Stimulated activated CD4-positive, alpha-beta T cell treated with anti-CD3 and anti-CD28 coated beads, Interleukin-1b, Interleukin-23, amount 100 ng/mL, for 4 hours (primary cell): ENCODE data around the gene SUSD4.

Experiments used
- DNase-seq, 2 donors: peaks; one replicate each; pipeline ENCODE4 v3.0.0-alpha.2; 2020; ENCODE audit warnings: low read depth in 2 of 2

Gene SUSD4

GRCh38 chr1:223330466-223330865 is 33.5 kb downstream of the SUSD4 start:
- no peak for DNase-seq

GRCh38 chr1:223329664-223330415 is 34.1 kb downstream of the SUSD4 start:
- DNase-seq: no peak

DNA sequence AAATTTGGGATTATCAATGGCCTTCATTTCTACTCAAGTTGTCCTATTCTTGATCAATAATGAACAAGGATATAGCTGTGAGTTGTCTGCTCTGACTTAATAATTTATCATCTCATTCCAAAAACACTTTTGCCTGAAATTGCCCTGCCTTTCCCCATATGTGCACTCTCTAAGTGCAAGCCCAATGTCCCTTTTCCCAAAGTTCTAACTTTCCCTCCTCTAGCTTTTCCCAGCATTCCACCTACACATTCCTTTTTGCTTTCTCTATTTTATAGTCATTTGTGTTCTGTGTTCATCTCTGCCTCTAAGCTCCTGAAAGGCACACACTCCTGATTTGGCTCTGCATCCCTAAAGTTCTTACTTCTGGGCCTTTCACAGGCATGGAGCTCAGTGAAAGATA is 34.7 kb downstream of the SUSD4 start:
- DNase-seq: no peak

DNA sequence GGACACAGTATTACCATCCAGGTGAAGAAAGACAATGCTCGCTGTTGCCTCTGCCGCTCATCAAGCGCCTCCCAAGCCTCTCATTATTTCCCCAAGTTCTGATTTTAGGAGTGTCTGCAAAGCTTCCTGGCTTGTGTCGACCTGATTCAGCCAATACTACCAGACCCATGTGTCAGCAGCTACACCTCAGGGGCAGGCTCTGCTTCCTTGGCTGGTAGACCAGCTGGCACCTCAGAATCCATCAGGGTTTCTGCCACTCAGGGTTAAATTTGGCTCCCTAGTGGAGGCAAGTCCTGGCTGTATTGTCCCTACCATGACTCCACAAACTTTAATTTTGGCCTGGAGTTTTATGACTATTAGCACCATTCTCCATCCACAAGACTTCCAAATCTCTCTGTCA is 35.4 kb downstream of the SUSD4 start:
- DNase-seq: no peak

- DNase-seq: no peak
Measured at GRCh38 chr1:223326776-223327175, 37.2 kb downstream of the SUSD4 start.

- no peak for DNase-seq
Measured at GRCh38 chr1:223323491-223324484, 40.2 kb downstream of the SUSD4 start.

DNA sequence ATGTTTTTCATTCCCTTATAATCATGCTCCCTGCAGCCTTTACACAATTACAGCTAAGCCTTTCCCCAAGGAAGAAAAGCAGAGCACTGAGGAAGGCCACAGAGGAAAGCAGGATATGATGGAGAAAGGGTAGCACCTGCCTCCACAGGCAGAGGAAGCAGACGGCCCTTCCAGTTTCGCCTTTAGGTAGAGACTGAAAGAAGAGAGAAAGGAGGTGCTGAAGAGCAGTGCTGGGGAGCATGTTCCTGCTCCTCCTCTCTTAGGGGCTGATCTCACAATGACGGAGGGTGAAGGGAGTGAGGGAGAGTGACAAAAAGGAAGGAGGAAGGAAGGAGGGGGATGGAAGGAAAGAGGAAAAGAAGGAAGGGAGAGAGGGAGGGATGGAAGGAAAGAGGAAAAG is 41.1 kb downstream of the SUSD4 start:
- DNase-seq: no peak

DNA sequence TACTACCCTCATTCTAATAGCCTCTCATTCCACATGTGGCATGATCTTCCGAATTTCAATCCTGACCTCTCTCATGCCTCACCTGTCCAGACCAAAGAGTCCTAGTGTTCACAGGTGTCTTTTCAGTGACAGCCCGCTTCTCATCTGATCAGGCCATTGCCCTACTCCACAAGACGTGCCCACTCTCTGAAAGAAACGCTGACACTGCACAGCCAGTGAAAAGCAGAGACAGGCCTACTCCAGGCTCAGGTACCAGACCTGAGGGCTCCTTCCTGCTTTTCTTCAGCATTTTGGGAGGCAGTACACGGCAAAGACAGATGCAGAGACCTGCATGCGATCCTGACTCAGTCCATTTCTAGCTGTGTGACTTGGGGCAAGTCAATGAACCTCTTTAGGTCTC is 43.0 kb downstream of the SUSD4 start:
- no peak for DNase-seq

DNA sequence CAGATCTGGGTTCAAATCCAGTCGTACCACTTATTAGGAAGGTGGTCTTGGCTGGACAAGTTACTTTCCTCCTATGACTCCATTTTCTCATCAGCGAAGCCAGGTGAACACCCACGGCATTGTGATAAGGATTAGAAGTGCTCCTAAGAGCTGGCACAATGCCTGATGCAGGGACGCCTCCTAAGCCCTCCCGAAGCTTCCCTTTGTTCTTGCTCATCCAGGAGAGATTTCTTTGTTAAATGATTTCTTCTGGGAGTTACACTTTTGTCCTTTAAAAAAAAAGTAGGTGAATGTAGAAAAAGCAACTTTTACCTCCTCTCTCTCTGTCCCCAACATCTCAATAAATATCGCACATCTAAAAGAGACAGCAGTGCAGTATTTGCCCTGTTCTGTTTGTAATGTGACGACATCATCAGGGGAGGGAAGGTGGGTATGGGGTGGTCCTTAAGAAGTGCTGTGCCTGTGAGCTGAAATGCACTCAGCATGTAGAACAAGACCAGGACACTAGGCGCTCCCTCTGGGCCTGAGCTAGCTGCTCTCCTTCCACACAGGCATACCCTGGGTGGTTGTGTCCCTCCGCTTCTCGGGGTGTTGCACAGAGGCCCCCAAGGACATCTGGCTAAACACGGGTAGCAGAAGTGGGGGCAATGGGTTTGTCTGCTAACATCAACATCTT is 43.9 kb downstream of the SUSD4 start:
- DNase-seq: no peak

DNA sequence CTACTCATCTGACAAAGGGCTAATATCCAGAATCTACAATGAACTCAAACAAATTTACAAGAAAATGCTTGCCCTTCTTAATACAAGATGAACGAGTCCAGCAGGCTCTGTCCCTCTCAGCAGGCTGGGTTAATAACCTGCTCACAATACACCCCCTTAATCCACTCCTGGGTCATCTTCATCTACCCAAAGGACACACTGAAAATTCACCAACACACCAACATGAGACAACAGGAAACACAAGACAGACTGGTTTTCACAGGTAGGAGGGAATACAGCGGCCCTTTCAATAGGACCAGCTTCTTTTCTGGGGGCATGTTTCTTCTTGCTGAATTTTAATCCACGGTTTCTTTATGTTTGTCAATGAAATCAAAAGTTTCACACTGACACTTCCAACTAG is 44.6 kb downstream of the SUSD4 start:
- DNase-seq: no peak

- no peak for DNase-seq
Measured at GRCh38 chr1:223316082-223316481, 47.9 kb downstream of the SUSD4 start.

DNA sequence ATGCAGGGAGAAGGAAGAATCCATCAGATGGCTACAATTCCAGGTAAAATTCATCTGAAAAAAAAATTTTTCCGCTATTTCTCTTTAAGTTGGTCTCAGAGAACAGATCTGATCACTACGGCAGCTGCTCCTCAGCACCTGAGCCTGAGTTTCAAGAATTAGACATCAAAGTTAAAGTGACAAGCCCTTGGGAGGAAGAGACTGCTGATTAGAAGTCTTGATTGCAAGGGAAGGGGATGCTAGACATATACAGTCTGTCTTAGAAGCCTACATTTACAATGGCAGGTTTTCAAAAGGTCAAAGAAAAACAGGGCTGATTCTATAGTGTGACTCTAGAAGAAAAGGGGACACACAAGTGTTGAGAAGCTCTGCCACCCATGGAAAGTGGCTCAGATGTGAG is 48.3 kb downstream of the SUSD4 start:
- no peak for DNase-seq

- no peak for DNase-seq
Measured at GRCh38 chr1:223313415-223313754, 50.6 kb downstream of the SUSD4 start.

GRCh38 chr1:223312705-223313414 is 51.1 kb downstream of the SUSD4 start:
- DNase-seq: no peak

DNA sequence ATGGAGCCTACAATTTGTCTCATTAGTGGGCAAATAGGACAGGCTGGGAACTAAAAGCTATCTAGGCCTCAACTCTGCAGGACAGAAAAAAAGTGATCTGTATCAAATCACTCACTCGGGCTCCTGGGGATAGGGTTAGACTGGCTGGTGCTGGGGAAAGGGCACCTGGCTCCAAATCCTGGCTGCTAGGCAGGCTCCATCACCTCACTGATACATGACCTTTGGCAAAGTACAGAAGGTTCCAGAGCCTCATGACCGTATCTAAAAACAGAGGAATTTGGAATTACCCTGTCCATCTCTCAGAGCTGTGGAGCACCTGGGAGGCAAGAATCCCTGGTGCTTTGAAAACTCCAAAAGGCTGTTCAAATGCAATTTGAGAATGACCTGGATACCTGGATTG is 51.7 kb downstream of the SUSD4 start:
- no peak for DNase-seq

GRCh38 chr1:223311826-223312225 is 52.1 kb downstream of the SUSD4 start:
- DNase-seq: no peak

DNA sequence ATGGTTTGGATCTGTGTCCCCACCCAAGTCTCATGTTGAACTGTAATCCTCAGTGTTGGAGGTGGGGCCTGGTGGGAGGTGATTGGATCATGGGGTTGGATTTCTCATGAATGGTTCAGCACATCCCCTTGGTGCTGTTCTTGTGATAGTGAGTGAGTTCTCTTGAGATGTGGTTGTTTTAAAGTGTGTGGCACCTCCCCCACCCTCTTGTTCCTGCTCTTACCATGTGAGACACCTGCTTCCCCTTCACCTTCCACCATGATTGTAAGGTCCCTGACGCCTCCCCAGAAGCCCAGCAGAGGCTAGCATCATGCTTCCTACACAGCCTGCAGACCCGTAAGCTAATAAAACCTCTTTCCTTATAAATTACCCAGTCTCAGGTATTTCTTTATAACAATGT is 55.8 kb downstream of the SUSD4 start:
- DNase-seq: no peak

DNA sequence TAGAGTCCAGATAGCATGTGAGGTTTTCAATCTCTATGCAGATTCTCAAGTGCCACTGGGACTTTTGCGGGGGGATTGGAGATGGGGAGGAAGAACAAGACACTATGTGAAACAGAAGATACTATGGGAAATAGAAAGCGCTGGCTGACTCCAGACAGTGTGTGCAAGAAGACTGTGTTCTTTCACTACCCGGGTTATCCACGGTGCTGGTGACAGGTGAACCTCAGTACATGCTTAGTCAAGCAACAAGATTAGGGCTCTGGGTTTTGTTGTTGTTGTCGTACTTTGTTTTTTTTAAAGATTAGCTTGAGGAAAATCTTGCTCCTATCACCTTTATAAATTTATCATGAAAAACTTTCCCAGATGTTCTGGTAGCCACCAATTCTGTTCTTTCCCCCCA is 56.4 kb downstream of the SUSD4 start:
- no peak for DNase-seq

- no peak for DNase-seq
Measured at GRCh38 chr1:223304931-223305330, 59.0 kb downstream of the SUSD4 start.

DNA sequence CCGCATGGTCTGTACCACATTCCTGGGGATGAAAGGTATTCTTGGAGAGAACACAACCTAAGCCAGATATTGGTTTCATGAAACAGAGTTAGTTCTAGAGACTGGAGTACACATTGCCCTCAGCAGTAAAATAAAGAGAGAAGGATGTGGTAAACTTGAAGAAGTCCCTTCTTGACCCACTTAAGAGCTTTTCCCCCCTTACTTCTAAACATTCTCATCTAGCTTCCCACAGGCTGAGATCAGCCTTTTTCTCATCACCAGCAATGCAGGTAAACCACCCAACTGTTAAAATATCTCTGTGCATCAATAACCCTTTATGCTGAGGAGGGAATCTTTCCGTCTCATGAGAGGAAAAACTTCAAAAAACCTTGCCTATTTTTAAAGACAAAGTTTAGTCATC is 62.6 kb downstream of the SUSD4 start:
- DNase-seq: no peak

- no peak for DNase-seq
Measured at GRCh38 chr1:223299553-223299952, 64.4 kb downstream of the SUSD4 start.

DNA sequence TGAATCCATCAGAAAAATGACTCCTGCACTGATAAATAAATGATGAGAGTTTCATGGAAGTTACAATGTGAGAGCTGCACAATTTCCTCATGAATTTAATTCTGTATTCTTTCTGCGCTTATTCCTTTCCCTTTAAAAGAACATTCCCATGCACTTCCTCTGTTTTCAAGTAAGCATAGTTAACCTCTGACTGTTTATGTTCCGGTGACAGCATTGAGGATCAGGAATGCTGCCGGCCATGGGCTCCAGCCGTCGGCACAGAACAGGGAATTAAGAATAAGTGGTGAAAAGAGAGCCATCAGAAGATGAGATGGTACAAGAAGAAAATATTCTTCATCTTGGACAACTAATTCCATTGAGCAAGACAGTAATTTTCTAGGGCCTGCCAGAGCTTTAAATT is 65.3 kb downstream of the SUSD4 start:
- no peak for DNase-seq
